SJCRH30 (cell line): ENCODE measurements around the gene CCDC51. TPM values are rescaled to one million over a fixed set of nuclear protein-coding genes. Genes with fewer than 3 reads are reported as not detected.

Source experiments
- DNase-seq, 2 experiments: peaks; one replicate each; pipeline ENCODE4 v3.0.0-alpha.2; 2015 to 2020
- H3K27ac ChIP-seq: fragments of 250-450 bp; sonication (Bioruptor Pico); 2 replicates; pipeline ENCODE4 v1.5.1; 2020; ENCODE audit warnings: mild to moderate bottlenecking, moderate library complexity
- H3K27me3 ChIP-seq: fragments of 250-450 bp; sonication (Bioruptor Pico); 2 replicates; pipeline ENCODE4 v1.5.1; 2020; ENCODE audit warnings: mild to moderate bottlenecking, moderate library complexity
- H3K36me3 ChIP-seq: fragments of 250-450 bp; sonication (Bioruptor Pico); 2 replicates; pipeline ENCODE4 v1.5.1; 2020; ENCODE audit warnings: mild to moderate bottlenecking, moderate library complexity
- H3K4me1 ChIP-seq: fragments of 250-450 bp; sonication (Bioruptor Pico); 2 replicates; pipeline ENCODE4 v1.5.1; 2020; ENCODE audit warnings: mild to moderate bottlenecking, moderate library complexity
- H3K4me3 ChIP-seq: fragments of 250-450 bp; sonication (Bioruptor Pico); 2 replicates; pipeline ENCODE4 v1.5.1; 2020; ENCODE audit warnings: mild to moderate bottlenecking, moderate library complexity
- H3K9me3 ChIP-seq: fragments of 250-450 bp; sonication (Bioruptor Pico); replicated peaks from 2 replicates; pipeline ENCODE4 v1.5.1; 2020; ENCODE audit warnings: mild to moderate bottlenecking, moderate library complexity
- total RNA-seq: library from RNA; depleted of rRNA; stranded (reverse); fragments of >200 nt; shearing (Covaris generic); gene quantifications from 2 replicates; pipeline ENCODE4 v1.2.3, GENCODE V29; 2014

CCDC51 gene
- total RNA-seq, 1 experiment from 2014 or later, result 12.0 TPM

GRCh38 chr3:48456456-48456855, 16.5 kb upstream of the CCDC51 start:
- DNase-seq, result no peak
- H3K4me1 ChIP-seq, result no peaks in the 10 kb centered on the region
- no peak overlapping the region for H3K4me3 ChIP-seq
- H3K9me3 ChIP-seq, result no peaks in the 10 kb centered on the region
- peaks cover 45% of the 10 kb centered on the region for H3K36me3 ChIP-seq
- H3K27me3 ChIP-seq, result no peaks in the 10 kb centered on the region
- no peak overlapping the region for H3K27ac ChIP-seq

DNA sequence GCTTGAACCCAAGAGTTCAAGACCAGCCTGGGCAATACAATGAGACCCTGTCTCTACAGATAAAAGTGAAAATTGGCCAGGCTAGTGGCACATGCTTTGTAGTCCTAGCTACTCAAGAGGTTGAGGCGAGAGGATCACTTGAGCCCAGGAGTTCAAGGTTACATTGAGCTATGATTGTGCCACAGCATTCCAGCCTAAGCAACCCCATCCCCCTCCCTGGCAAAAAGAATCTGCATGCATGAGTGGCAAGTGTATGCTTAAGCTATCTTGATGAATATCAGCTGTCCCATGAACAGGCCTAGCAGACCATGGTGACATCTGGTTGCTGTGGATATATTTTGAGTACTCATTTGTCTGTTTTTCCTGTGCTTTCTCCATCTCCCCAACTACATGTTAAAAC, 11.4 kb upstream of the CCDC51 start:
- H3K4me3 ChIP-seq, result no peak overlapping the region
- H3K27me3 ChIP-seq, result no peaks in the 10 kb centered on the region
- H3K4me1 ChIP-seq, result peaks cover 3% of the 10 kb centered on the region; the same call in 1 of the 2 replicates
- no peak for DNase-seq
- H3K27ac ChIP-seq, result no peak overlapping the region
- H3K9me3 ChIP-seq, result no peaks in the 10 kb centered on the region
- peaks cover 22% of the 10 kb centered on the region for H3K36me3 ChIP-seq

DNA sequence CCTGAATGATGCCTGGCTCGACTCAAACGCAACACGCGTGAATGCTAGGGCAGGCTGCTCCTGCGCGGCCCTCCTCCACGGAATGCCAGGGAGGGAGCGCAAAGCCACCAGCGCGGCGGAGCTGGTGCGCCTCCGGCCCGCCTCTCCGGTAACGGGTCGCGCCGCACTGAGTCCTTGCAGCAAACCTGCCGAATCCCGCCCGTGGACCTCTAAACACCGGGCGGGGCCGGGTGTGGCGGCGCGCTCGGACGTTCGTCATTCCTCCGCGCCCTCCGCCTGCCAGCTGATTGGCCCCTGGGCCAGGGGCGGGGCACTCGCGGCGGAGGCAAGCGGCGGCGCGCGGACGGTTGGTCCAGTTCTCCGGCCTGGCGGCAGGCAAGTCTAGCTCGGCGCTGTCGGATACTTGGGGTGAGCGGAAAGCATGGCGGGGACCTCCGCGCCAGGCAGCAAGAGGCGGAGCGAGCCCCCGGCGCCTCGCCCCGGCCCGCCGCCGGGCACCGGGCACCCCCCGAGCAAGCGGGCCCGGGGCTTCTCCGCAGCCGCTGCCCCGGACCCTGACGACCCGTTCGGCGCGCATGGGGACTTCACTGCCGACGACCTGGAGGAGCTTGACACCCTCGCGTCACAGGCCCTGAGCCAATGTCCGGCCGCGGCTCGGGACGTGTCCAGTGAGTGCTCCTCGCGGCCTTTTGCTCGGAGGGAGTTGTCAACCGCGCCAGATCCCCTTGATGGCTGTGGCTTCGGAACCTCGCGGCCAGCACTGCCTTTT, 6.7 kb upstream of the CCDC51 start, which contains the start of gene ATRIP:
ATRIP (plus strand) TSS at position 313 of the 769 bp plus-strand sequence; CDS start at position 422, 109 bp downstream.
- H3K9me3 ChIP-seq, result no peaks in the 10 kb centered on the region
- H3K36me3 ChIP-seq, result peaks cover 25% of the 10 kb centered on the region
- peaks cover 7% of the 10 kb centered on the region; the same call in 1 of the 2 replicates for H3K4me1 ChIP-seq
- peak within 1 kb of the TSS; percentile 32; the same call in 1 of the 2 replicates for H3K27ac ChIP-seq
- DNase-seq, result peak; percentile 86
- H3K4me3 ChIP-seq, result peak within 1 kb of the TSS; percentile 87
- no peaks in the 10 kb centered on the region for H3K27me3 ChIP-seq

DNA sequence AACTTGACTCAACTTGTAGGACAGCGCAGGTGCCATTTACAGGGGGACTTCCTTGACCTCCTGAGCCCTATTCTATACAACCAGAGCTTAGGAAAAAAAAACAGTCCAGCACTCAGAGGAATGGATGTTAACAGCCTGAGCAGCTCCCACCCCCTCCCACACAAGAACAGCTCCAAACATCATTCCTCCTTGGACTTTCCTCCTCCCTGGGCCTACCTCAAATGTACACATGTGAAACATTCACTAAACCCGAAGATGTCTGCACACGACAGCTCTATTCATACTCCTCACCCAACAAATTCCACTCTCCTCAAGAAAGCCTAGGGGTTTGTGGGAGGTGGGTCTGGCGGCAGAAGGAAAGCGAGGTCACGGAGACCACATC, 6.1 kb upstream of the CCDC51 start:
- Histone ChIP-seq H3K4me3 (peak overlapping the region; percentile 87), H3K27me3 (no peaks in the 10 kb centered on the region), H3K27ac (peak overlapping the region; percentile 32; the same call in 1 of the 2 replicates), H3K36me3 (peaks cover 27% of the 10 kb centered on the region), H3K4me1 (peaks cover 9% of the 10 kb centered on the region; the same call in 1 of the 2 replicates), H3K9me3 (no peaks in the 10 kb centered on the region)
- no peak for DNase-seq

GRCh38 chr3:48445277-48445882, 5.5 kb upstream of the CCDC51 start:
- Histone ChIP-seq H3K36me3 (peaks cover 27% of the 10 kb centered on the region), H3K27ac (no peak overlapping the region), H3K4me3 (no peak overlapping the region; the same call in 1 of the 2 replicates), H3K9me3 (no peaks in the 10 kb centered on the region), H3K27me3 (no peaks in the 10 kb centered on the region), H3K4me1 (peaks cover 9% of the 10 kb centered on the region; the same call in 1 of the 2 replicates)
- no peak for DNase-seq

DNA sequence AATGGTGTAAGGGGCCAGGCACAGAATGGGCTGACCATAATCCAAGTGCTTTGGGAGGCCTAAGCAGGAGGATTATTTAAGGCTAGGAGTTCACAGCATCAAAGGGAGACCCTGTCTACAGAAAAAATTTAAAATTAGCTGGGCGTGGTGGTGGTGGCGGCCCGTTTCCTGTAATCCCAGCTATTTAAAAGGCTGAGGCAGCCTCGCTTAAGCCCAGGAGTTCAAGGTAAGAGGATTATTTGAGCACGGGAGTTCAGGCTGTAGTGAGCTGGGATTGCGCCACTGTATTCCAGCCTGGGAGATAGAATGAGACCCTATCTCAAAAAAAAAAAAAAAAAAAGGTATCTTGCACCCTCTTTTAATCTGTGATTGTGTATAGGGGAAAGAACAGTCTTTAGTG, 2.0 kb upstream of the CCDC51 start:
- Histone ChIP-seq H3K27ac (no peak overlapping the region), H3K36me3 (peaks cover 22% of the 10 kb centered on the region), H3K9me3 (no peaks in the 10 kb centered on the region), H3K4me1 (peaks cover 6% of the 10 kb centered on the region; the same call in 1 of the 2 replicates), H3K4me3 (no peak overlapping the region), H3K27me3 (no peaks in the 10 kb centered on the region)
- no peak for DNase-seq

DNA sequence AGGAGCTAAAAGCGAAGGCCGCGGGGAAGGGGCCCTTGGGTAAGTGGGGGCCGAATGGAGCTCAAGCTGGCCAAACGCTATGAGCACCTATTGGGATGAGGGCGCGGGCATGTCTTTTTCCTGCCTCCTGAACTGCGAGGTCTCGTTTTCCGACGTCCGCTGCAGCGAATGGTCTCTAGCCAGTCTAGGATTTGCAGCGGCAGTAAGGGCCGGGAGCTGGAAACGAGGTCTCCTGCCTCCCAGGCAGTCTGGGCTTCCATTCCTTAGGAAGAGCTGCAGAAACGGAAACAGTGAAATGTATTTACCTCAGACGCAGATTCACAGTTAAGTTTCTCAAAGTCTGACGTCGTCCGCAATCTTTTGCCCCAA, 655 bp upstream of the CCDC51 start:
- Histone ChIP-seq H3K27me3 (no peaks in the 10 kb centered on the region), H3K36me3 (peaks cover 22% of the 10 kb centered on the region), H3K27ac (peak overlapping the region; percentile 50; the same call in 1 of the 2 replicates), H3K4me1 (peaks cover 6% of the 10 kb centered on the region; the same call in 1 of the 2 replicates), H3K4me3 (peak overlapping the region; percentile 67), H3K9me3 (no peaks in the 10 kb centered on the region)
- DNase-seq, result peak in 1 of 2 experiments; percentile 32

GRCh38 chr3:48437812-48438211, 2.1 kb downstream of the CCDC51 start:
- Histone ChIP-seq H3K4me1 (peaks cover 6% of the 10 kb centered on the region; the same call in 1 of the 2 replicates), H3K36me3 (peaks cover 9% of the 10 kb centered on the region), H3K9me3 (no peaks in the 10 kb centered on the region), H3K4me3 (no peak overlapping the region), H3K27me3 (no peaks in the 10 kb centered on the region), H3K27ac (no peak overlapping the region)
- no peak for DNase-seq

DNA sequence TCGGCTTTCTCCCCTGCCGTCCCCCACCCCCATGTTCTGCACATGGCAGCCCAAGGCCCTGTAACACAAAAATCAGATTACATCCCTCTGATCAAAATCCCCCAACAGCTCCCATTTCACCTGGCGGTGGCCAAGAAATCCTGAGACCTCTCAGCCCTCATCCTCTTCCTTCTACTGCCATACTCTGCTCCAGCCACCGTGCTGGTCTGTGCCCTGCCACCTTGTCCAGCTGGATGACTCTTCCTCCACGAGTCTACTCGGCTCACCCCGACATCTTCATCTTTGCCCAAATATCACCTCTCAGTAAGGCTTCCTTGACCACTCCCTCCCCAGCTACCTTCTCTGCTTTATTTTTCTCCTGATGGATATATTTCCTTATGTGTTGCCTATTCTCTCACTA, 3.1 kb downstream of the CCDC51 start:
- peaks cover 5% of the 10 kb centered on the region; the same call in 1 of the 2 replicates for H3K4me1 ChIP-seq
- H3K4me3 ChIP-seq, result no peak overlapping the region
- H3K27ac ChIP-seq, result no peak overlapping the region
- no peak for DNase-seq
- no peaks in the 10 kb centered on the region for H3K9me3 ChIP-seq
- no peaks in the 10 kb centered on the region for H3K27me3 ChIP-seq
- peaks cover 5% of the 10 kb centered on the region for H3K36me3 ChIP-seq

GRCh38 chr3:48436477-48436787, 3.5 kb downstream of the CCDC51 start:
- no peak overlapping the region for H3K4me3 ChIP-seq
- DNase-seq, result no peak
- 0 out of 2 replicates have a peak, but pooled peaks cover under 1% of the 10 kb centered on the region for H3K4me1 ChIP-seq
- peaks cover under 1% of the 10 kb centered on the region for H3K36me3 ChIP-seq
- H3K27me3 ChIP-seq, result no peaks in the 10 kb centered on the region
- H3K27ac ChIP-seq, result no peak overlapping the region
- no peaks in the 10 kb centered on the region for H3K9me3 ChIP-seq

- peak; percentile 77 to 92 for DNase-seq
- no peaks in the 10 kb centered on the region for H3K4me1 ChIP-seq
- no peaks in the 10 kb centered on the region for H3K9me3 ChIP-seq
- H3K4me3 ChIP-seq, result no peak overlapping the region
- H3K36me3 ChIP-seq, result no peaks in the 10 kb centered on the region; the same call in 1 of the 2 replicates
- H3K27ac ChIP-seq, result no peak overlapping the region
- no peaks in the 10 kb centered on the region for H3K27me3 ChIP-seq
Observed at GRCh38 chr3:48435774-48436476, 4.0 kb downstream of the CCDC51 start.

GRCh38 chr3:48435223-48435595, 4.7 kb downstream of the CCDC51 start:
- no peaks in the 10 kb centered on the region for H3K9me3 ChIP-seq
- H3K4me1 ChIP-seq, result no peaks in the 10 kb centered on the region
- H3K27ac ChIP-seq, result no peak overlapping the region
- H3K36me3 ChIP-seq, result no peaks in the 10 kb centered on the region; the same call in 1 of the 2 replicates
- H3K4me3 ChIP-seq, result no peak overlapping the region
- DNase-seq, result no peak
- H3K27me3 ChIP-seq, result no peaks in the 10 kb centered on the region

DNA sequence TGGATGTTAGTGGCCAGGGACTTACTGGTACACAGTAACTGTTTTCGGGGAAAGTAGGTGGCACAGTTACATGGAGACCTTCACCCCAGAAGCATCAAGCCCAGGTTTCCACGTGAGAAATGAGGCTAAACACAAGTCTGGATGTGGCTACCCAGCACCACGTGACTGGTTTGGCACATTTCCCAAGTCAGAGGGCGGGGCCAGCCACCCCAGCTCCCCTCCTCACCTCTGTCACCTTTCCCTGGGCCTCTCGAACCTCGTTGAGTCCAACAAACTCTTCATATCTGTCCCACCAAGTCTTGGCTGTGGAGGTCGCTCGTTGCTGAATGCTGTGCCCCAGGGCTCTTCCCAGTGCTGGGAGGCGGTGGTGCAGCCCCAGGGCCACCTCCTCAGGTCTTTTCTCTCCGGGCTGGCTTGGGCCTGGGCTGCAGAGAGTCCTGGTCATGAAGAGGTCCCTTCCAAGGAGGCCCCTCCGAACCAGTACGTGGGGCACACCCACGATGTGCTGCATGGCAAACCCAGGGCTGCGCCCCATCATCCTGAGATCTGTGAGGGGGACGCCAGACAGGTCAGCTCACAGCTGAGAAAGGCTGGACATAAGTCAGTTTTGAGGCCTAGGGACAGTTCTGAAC, 5.2 kb downstream of the CCDC51 start:
- Histone ChIP-seq H3K4me3 (no peak overlapping the region), H3K27me3 (no peaks in the 10 kb centered on the region), H3K36me3 (no peaks in the 10 kb centered on the region; the same call in 1 of the 2 replicates), H3K9me3 (no peaks in the 10 kb centered on the region), H3K4me1 (no peaks in the 10 kb centered on the region), H3K27ac (no peak overlapping the region)
- DNase-seq, result no peak

GRCh38 chr3:48433472-48434118, 6.3 kb downstream of the CCDC51 start:
- Histone ChIP-seq H3K4me3 (no peak overlapping the region), H3K4me1 (no peaks in the 10 kb centered on the region), H3K9me3 (no peaks in the 10 kb centered on the region), H3K27me3 (no peaks in the 10 kb centered on the region), H3K36me3 (no peaks in the 10 kb centered on the region; the same call in 1 of the 2 replicates), H3K27ac (no peak overlapping the region)
- DNase-seq, result no peak
